ENCODE data around the gene KCNB1.
"Not testable (repeated sequence)": the region's sequence is repeated elsewhere in the genome, so short reads cannot be mapped to it uniquely, and the experiment has no call there.

Gene KCNB1

DNA sequence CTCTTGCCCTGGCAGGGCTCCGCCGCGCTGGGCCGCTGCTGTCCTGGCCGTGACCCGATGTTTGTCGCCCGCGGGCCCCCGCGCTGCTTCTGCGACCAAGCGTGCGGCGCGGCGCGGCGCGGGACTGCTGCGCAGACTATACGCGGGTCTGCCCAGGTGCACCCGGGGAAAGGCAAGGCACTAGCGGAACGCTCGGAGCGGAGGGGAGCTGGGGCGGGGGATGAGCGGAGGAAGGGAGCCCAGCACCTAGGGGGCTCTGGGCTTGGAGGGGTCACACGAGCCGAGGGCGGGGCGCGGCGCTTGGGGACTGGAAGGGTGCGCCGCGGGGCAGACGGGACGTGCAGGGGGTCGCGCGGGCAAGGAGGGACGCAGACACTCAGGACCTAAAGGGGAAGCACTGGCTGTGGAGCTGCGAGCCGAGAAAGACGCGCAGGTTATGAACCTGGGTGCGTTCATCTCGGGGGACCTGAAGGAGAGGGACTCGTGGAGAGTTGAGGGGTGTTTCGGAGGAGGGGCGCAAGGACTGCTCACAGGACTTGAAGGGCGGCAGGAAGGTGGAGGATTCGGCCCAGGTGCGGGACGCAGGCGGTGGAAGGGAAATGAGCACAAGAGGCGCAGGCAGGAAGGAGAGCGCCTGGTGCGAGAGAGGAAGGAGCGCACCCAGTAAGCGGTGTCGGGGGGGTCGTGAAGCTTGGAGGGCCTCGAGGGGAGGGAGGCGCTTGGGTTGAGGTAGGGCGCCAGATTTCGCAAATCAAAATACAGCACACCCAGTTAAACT, 163.8 kb downstream of the KCNB1 start:
- no peak for DNase-seq (ENCODE audit: low read depth)

DNA sequence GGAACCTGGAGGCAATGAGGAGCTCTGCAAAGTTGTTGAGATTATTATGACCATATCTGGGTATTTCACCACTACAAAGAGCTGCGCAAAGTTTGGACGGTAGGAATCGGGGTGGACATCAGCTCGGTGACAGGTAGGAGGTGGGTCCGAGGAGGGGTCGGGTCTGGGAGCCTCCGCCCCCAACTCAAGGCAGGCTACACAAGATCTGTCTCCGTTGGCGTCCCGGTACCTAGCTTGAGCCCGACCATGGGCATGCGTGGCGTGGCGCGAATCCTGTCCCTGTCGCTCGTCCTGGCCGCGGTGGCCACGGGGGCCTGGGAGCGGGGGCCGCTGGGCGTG, 164.4 kb downstream of the KCNB1 start:
- no peak for DNase-seq (ENCODE audit: low read depth)

DNA sequence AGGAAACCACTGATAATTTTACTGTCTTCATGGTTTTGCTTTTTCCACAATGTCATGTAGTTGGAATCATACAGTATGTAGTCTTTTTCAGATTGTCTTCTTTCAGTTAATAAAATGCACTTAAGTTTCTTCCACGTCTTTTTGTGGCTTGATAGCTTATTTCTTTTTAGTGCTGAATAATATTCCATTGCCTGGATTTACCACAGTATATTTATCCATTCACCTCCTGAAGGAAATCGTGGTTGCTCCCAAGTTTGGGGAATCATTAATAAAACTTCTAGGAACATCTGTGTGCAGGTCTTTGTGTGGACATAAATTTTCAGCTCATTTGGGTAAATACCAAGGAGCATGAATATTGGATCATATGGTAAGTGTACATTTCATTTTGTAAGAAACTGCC, 165.8 kb downstream of the KCNB1 start:
- no peak for DNase-seq (ENCODE audit: low read depth)

DNA sequence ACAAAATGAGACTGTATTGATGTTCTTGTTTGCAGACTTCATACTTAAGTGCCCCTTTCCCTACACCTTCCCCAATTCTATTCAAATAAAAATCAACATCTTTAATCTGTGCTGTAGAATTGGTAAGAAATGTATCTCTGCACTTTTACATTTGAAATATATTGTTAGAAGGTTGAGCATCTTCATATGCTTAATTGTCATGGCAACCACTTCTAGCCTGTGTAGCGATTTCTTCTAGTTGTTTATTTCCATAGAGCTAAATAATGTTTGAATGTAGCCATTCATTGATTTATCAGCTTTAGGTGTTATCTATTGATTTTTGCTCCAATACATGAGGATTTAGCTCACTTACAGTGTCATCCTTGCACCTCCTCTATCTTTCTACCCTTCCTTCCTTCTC, 166.9 kb downstream of the KCNB1 start:
- DNase-seq (ENCODE audit: low read depth): no peak

DNA sequence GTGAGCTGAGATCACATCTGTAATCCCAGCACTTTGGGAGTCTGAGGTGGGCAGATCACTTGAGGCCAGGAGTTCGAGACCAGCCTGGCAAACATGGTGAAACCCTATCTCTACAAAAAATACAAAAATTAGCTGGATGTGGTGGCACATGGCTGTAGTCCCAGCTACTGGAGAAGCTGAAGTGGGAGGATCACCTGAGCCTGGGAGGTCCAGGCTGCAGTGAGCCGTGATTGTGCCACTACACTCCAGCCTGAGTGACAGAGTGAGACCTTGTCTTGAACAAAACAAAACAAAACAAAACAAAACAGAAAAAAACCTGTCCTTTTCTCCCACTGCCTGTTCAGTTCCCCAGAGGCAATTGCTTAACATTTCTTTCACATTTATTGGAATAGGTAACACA, 168.4 kb downstream of the KCNB1 start:
- DNase-seq (ENCODE audit: low read depth): not testable (repeated sequence)
